Skin of body (tissue), 2 donors: ENCODE measurements around the gene NTRK3. TPM values are rescaled to one million over a fixed set of nuclear protein-coding genes. Genes with fewer than 3 reads are reported as not detected.
A peak's percentile ranks its signal among the peaks of the same experiment; 100 is the strongest.

Experiments used
- DNase-seq: peaks from one replicate; lab custom pipeline; 2025; lab: John Stamatoyannopoulos, UW
- total RNA-seq: library from RNA; depleted of rRNA; stranded (reverse); fragments of >200 nt; gene quantifications from one replicate; pipeline ENCODE4 v1.2.3, GENCODE V29; 2014

The NTRK3 gene
- total RNA-seq, 1 donor from 2014 or later = 7.2 TPM

DNA sequence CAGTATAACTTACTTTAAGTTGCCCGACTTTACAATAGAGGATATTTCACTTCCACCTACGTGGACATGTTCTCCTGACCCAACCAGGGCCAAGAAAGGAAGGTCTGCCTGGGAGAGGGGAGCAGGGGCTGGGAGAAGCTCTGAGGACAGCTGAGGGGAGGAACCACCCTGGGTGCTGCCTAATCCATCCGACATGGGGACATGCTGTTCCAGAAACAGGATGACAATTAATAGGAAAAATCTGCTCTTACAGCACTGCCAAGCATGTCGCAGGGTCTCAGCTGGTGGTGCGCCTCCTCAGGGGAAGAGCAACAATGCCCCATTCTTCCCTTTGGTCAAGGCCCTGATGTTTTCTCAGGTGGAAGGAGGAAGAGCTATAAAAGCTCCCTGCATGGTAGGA is 132.3 kb downstream of the NTRK3 start:
- DNase-seq = peak; percentile 26

DNA sequence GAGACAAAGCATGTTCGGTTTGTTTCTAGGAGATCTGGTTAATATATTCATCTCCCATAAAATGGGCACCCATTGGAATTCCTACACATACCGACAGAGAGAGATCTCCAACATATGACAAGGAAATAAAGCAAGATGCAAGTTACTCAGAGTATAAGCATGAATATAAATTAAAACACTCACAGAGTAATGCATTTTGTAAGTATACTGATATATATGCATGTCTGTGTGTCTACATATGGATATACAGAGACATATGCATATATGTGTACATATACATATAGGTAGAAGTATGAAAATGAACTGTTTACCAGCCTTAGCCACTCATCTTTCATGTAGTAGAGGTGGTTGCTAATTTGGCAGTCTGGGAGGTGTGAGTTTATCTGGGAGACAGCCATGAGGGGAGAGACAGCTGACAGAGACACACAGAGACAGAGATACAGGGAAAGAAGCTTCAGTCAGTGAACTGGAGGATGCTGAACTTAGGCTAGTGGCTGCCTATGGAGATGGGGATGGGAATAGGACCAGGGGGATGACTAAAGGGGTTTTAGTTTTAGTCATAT is 134.5 kb downstream of the NTRK3 start:
- no peak for DNase-seq

DNA sequence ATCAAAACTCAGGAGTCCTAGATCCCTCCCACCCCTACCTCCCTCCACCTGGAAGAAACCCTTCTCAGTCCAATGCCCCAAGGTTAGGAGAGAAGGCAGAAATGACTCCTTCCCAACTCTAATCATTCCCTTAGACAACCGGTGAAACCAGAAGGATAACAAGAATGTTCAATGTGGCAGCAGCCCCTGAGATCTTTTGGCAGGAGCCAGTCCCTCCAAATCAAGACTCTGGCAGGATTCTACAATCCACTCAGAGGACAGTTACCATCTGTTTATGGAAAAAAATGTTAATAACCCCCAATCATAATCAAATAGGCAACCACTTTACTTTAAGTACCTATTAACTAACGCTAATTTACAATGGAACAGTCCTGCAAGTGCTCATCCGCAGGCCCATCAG is 136.5 kb downstream of the NTRK3 start:
- DNase-seq = no peak

DNA sequence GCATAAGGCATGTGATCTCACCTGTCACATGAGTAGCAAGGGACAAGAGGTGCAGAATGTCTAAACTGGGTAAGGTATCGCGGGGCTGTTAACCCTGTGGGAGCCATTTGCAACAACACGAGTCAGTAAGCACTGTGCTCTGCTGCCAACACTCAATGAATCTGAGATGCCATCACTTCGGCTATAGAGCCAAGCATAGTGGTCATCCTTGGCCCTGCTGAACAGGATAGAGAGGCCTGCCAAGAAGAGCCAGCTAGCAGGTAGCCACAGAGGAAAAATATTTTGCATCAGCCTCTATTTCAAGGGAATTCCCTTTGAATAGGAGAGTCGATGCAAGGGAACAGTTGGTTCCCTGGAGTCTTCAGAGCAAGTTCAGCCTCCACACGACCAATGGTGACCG is 137.8 kb downstream of the NTRK3 start:
- DNase-seq = no peak

DNA sequence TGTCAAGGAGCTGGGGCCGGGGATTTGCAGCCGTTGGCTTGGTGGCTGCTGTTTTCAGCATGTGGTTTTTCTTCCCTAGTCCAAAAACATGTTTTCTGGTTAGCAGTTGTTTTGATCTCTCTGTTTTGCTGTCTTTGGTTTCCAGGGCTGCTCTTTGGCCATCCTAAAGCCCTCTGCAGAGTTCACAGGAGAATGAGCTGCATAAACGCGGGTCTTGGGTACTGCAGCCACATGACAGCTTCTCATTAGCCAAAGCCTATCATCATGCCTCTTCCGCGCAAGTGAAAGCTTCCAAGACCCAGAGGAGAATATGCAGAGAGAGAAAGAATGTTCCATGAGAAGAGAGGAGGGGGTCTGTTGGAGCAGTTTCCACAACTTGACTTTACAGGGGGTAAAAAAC is 138.5 kb downstream of the NTRK3 start:
- DNase-seq = no peak

DNA sequence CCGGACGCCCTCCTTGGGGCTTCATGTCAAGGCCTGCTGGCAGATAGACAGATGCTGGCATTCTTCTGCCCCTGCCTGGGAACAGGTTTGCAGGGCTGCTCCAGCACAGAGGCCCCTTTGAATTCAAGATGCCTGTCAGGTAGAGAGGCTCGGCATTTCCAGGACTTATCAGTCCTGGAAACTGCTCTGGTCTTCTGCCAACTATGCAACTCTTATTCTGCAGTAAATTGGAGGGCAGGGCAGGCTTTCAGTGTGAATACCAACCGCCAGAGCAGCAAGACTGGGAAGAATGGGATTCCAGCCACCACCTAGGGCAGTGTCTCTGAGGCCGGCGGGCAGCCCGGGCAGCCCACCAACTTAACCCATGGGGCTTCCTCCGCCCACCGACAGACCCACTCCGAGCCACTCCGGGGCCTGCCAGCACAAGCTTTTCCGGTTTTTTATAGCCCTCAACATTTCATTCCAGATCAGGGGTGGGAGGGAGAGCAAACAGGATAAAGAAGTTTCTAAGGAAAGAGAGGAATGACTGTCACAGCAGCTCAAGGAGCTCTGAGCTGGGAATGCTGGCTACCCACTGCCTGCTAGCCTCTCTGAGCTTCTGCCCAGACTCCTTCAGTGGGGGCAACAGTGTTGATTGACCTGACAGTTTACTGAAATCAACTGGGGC is 140.9 kb downstream of the NTRK3 start:
- no peak for DNase-seq

DNA sequence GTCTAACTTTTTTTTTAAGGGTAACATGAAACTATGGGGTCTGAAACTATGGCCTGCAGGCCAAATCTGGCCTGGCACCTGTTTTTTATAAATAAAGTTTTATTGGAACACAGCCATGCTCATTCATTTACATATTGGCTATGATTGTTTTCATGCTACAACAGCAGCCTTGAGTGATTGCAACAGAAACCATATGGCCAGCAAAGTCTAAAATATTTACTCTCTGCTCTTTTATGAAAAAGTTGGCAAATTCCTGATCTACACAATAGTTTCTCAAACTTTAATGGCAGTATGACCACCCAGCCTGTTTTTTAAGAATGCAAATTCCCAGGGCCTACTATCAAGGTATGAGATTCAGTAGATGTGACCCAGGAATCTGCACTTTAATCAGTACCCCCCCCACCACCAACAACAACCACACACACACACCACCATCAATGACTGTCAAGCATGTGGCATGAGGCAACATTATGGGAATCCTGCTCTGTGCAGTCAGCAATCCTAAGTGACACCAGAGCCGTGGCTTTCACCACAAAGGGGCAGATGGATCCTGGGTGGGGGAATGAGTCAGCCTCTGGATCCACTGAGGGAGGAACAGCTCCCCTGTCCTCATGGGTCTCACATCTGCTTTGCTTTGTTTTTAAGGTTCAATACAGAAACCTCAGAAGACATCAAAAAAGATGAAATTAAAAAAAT is 142.8 kb downstream of the NTRK3 start:
- peak; percentile 82 for DNase-seq

DNA sequence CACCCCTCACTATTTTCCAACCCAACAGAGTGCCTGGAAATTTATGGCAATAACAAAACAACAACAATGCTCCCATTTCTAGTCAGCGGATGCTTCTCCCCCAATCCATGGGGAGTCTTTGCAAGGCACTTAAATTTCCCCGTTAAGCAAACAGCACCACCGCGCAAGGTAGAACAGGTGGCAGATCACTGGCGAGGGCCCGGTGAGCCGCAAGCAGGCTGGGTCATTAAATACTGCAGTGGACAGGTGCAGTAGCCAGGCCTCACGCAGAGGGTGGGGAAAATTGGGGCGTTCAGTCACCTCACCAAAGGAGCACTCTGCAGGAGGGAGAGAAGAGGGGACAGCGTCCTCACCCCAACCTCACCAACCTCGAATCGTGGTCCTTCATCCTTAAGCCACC is 147.5 kb downstream of the NTRK3 start:
- no peak for DNase-seq

DNA sequence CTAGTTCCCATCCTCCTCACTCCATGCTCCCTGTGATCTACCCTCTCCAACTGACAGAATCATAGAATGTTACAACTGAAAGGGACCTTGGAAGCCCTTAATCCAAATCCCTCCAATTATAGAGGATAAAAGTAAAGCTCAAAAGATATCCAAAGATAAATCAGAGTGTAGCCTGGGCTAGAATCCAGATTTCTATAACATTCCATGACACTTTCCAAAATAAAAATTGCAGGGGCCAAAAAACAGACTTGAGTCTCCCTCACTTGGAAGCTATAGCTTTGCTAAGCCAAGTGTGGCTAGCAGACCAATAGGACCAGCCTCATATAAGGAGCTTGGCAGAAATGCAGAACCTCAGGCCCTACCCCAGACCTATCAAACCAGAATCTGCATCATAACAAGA is 148.1 kb downstream of the NTRK3 start:
- no peak for DNase-seq

DNA sequence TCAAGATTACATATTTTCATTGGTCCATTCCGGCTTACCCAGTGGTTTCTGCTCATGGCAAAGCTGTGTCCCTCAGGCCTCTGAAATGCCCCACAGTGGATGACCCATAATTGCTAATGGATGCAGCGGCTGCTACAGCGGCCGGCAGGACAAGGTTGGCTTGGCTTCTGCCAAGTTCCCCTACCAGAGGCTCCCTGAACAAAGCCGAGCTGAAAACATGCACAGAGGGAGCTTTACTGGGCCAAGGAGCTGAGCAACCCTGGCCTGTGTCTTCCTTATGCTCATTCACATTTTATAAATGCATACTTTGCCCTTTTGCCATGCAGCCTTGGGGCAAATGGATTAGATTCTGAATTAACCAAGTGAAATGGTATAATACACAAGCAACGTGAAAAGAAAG is 150.5 kb downstream of the NTRK3 start:
- no peak for DNase-seq

DNA sequence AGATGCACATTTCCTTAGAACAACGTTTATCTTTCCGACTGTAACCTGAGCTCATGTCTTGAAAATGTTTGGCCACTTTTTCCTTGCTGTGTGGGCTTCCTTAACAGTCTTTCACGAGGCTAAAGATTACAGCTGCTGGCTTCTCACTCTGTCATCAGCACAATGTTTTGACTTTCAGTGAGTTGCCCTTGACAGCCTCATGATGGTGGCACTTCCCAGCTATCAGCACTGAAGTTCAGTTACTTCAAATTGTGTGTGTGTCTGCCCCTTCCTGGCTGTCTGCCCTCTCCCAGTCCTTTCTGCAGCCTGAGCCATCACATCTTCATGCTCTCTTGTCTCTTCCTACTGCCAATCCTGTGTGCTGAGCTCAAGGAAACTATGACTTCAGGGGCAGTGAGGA is 152.2 kb downstream of the NTRK3 start:
- DNase-seq = no peak

DNA sequence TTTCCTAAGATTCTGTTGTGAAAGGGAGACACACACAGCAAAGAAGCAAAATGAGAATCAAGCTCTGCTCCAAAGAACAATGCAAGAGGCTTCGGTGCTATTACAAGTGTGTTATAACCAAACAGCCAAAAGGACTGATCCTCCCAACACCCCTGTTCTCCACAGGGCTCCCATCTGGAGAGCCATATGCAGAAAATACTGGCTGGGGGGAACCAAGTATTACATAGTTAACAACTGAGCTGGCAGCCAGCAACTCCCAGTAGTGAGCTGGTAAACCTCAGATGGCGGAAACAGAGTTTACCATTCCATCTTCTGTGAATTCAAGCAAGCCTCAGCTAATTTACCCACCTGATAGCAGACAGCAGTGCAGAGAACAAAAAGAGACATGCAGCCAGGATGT is 156.4 kb downstream of the NTRK3 start:
- no peak for DNase-seq

DNA sequence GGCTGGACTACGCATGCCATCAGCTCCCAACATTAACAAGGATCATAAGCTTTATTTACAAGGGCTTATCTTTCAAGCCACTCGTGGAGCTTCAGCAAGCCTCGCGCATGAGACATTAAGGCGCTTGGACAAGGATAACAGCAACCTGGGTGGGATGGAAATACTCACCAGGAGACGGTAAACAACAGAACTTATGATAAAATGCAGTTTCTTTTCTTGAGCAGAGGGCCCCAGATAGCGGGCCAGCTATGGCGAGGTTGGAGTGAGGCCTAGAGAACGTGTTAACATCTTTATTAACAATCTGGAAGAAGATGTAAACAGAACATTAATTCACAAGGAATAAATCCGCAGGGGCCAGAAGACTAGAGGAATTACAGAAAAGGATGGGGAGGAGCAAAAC is 158.2 kb downstream of the NTRK3 start:
- DNase-seq = no peak

DNA sequence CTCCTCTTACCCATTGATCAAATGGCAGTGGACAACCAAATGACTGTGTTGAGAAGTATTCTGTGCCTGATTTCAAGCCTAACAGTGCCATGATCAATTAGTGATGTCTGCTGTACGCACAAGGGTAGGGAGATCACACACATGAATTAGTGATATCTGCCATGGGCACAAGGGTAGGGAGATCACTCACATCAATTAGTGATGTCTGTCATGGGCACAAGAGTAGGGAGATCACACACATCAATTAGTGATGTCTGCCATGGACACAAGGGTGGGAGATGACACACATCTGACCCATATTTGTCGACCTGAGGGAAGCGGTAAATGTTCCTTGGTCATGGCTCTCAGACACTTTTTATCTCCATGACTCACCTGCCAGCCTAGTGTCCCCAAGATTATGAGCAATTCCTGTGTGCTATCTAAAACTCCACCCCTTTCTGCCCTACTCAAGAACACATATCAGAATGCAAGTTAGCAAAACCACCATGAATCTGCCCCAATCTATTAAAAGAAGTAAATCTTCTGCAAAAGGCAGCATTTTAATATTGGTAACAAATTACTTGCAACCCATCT is 165.0 kb downstream of the NTRK3 start:
- no peak for DNase-seq

DNA sequence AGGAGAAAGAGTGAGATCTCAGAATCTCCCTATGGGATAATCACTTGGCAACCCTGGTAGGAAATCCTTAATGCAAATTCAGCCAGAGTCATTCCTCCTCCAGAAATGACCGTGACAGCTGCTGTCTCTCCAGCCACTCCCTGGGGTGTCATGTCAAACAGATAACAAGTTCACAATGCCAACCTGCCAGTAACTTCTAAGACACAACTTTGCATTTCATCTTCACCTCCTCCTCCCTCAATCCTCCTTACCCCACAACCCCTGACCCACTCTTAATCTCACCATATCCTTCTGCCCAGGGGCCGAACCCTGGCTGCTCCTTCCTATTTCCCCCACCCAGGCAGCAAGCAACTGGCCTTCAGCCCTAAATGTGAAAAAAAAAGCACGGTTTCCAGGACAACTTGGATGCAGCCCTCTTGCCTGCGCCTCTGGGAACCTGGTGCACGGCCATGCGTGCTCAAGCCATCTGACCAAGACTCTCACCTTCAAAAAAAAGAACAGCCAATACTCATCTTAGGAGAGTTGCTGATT is 166.0 kb downstream of the NTRK3 start:
- peak; percentile 48 for DNase-seq

DNA sequence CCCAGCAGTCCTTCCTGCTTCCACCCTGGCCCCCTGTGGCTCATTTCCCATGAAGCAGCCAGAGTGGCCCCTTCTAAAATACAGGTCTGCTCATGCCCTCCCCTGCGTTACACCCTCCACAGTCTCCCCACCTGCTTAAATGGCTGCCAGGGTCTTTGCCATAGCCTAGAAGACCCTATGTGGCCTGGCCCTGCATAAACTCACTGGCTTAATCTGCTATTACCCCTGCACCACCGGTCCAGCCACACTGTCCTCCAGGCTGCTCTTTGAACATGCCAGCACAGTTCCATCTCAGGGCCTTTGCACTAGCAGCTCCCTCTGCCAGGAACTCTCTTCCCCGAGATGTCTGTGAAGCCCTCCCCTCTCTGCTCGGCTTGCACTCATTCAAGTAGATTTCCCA is 166.8 kb downstream of the NTRK3 start:
- DNase-seq = no peak

DNA sequence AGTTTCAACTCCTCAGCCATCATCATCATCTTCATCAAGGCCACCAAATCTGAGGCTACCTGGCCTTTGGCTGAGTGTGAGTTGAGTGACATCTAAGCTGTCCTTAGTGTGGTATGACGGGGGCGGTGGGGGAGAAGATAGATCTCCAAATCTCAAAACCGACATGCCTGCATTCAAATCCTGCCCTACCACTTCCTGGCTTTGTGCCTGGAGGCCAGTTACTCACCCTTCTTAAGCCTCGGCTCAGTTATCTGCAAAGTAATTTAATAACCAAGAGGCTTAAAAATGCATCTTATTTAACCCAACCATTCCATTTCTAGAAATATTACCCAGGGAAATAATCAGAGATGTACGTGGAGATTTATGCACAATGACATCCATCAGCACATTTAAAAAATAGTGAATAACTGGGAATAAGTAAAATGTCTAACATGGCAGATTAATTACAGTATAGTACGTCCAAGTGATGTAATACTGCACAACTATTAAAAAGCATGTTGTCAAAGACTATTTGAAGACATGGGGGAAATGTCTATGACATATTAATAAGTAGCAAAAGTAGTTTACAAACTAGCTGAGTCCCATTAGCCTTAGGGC is 167.4 kb downstream of the NTRK3 start:
- no peak for DNase-seq

DNA sequence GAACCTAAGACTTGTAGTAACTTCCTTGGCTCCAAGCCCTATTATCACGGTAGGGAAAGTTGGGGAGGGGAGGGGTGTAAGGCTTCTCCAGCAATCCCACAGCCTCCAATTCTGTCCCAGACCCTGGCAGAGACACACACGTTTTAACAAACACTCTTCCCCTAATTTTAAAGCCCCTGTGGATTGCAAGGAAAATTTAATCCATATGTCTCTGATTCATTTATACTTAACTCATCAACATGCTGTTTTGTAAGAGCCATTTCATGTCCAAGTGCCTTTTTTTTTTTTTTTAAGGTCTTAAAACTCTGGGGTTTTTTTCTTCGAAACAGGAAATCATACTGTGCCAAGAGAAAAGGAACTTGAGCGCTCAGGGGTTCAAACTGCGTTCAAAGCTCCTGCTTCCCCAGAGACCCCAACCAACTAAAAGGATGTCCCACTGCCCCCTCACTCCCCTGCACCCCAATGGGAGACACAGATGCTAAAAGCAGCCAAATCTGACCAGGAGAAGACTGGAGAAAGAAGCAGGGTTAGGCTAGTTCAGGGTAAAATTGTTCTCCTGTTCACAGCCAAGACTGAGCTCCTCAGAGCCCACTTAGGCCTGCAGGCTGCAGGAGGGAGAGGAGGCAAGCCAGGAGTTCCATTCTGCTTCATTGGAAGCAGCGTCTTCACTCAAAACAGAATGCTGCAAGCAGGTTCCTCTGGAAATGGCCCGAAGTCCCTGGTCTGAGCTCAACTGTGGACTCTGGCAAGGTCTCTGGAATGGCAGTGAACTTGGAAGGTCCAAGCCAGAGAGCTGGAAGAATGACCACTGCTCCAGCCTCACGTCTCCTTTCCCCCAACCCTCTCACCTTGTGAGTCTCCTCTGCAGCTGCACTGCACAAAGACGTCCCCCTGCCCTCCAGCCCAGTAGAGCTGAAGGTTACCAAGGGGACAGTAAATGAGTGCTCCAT is 172.5 kb downstream of the NTRK3 start:
- peak; percentile 93 for DNase-seq

DNA sequence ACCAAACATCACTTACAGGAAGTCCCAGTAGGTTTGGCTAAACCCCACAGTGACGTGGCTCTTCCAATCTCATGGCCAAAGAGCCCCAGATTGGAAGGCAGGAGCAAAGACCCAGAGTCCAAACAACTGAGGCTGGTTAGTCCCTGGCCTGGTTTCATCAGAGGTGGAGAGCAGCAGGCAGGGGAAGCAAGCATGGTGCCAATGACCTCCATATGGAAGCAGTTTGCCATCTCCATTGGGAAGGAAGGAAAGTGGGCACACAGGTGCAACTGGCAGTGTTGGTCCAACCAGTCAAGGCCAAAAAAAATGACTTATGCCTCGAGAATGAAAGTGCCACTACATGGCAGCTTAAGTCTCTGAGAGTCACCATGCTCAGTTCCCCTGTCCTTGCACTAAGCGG is 175.9 kb downstream of the NTRK3 start:
- no peak for DNase-seq

DNA sequence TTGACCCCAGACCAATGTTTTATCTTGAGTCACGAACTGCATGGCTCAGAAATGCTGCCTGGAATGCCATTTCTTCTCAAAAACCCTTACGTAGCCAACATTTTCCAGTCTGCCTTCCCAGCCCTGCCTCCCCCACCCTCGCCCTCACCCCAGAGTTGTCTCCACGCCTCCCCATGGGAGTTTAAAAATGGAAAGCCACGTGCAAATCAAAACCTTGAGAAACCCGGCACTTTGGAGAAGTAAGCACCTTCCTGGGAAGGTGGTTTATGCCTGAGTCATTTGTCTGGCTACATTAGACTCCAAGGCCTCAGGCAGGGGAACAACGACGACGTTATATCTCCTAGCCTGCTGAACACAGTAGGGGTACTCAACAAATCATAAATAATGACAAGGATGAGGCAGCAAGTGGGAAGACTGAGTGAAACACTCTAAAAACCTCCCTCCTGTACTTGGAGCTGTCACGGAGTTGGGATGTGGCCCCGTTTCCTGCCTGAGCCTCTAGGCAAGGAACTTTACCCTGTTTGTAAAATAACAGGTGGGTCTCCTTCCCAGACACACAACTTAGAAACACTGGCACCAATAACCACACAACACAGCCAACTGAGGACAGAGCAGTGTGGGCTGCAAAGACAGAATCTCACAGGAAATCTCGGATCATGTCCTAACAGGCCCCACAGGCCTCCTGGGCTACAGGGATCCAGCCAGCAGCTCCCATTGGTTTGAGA is 179.1 kb downstream of the NTRK3 start:
- DNase-seq = no peak
